CD4-positive, alpha-beta T cell (primary cell): ENCODE data around the gene FHIP1B. TPM values are rescaled to one million over a fixed set of nuclear protein-coding genes. Genes with fewer than 3 reads are reported as not detected.

Experiments
- ATAC-seq: fragments of 200-7000 bp; cut with Tn5 transposase; one replicate; pipeline ENCODE4 v1.10.0; 2022; ENCODE audit warnings: mild to moderate bottlenecking; ENCODE audit not compliant: poor library complexity
- CTCF ChIA-PET: fragments of 350-600 bp; sonication (Branson Sonifier 250); formaldehyde crosslinking; loops from one replicate; lab custom pipeline; 2021; ENCODE audit warnings: antibody characterized with exemption, inconsistent platforms; lab: Charles Lee
- POLR2A ChIA-PET: fragments of 350-600 bp; sonication (Branson Sonifier 250); formaldehyde crosslinking; loops from one replicate; lab custom pipeline; 2021; ENCODE audit warnings: antibody characterized with exemption, inconsistent platforms; lab: Charles Lee
- DNase-seq, 14 experiments: peaks; one replicate each; pipeline ENCODE4 v3.0.0-alpha.2; 2013 to 2020; ENCODE audit warnings: mixed read lengths in 2 of 14
- H3K27ac ChIP-seq, 2 donors: one replicate each; pipeline versions ENCODE4 v1.5.1 to v1.7.0; 2013; ENCODE audit warnings: low read length in 2 of 2, low read depth in 1 of 2, mild to moderate bottlenecking in 1 of 2
- H3K27me3 ChIP-seq, 2 experiments: 1 replicate in 1 of 2; 2 replicates in 1 of 2; pipeline versions ENCODE4 v1.6.1 to v1.7.0; 2013; ENCODE audit warnings: low read length in 2 of 2, control low read depth in 1 of 2, mild to moderate bottlenecking in 1 of 2, moderate library complexity in 1 of 2; ENCODE audit not compliant: insufficient read depth in 2 of 2, control insufficient read depth in 1 of 2
- H3K36me3 ChIP-seq: one replicate; pipeline ENCODE4 v1.6.1; 2013; ENCODE audit warnings: low read length, control low read depth; ENCODE audit not compliant: insufficient read depth
- H3K4me1 ChIP-seq: one replicate; pipeline ENCODE4 v1.6.1; 2013; ENCODE audit warnings: low read length, control low read depth; ENCODE audit not compliant: insufficient read depth
- H3K4me3 ChIP-seq: one replicate; pipeline ENCODE4 v1.5.1; 2013; ENCODE audit warnings: mild to moderate bottlenecking, low read length, moderate library complexity
- H3K9me3 ChIP-seq, 2 experiments: 1 replicate in 1 of 2; 2 replicates in 1 of 2; pipeline versions ENCODE4 v1.6.1 to v1.7.0; 2013; ENCODE audit warnings: low read length in 2 of 2, mild to moderate bottlenecking in 2 of 2, control low read depth in 1 of 2, moderate library complexity in 1 of 2; ENCODE audit not compliant: control insufficient read depth in 1 of 2, insufficient read depth in 1 of 2
- H3K27ac Mint-ChIP-seq: one replicate; pipeline ENCODE4 v1.8.0; 2020; ENCODE audit warnings: mixed read lengths
- H3K27me3 Mint-ChIP-seq: one replicate; pipeline ENCODE4 v1.8.0; 2021; ENCODE audit warnings: mixed read lengths
- H3K36me3 Mint-ChIP-seq: one replicate; pipeline ENCODE4 v1.8.0; 2021; ENCODE audit warnings: low read depth, mixed read lengths
- H3K4me1 Mint-ChIP-seq: one replicate; pipeline ENCODE4 v1.8.0; 2021; ENCODE audit warnings: low read depth, mixed read lengths
- H3K4me3 Mint-ChIP-seq: one replicate; pipeline ENCODE4 v1.8.0; 2020; ENCODE audit warnings: mild to moderate bottlenecking, mixed read lengths
- H3K9me3 Mint-ChIP-seq: one replicate; pipeline ENCODE4 v1.8.0; 2020; ENCODE audit warnings: mixed read lengths
- CTCF ChIP-seq: fragments of 200-600 bp; IDR thresholded peaks from one replicate; pipeline ENCODE4 v1.8.0; 2022; ENCODE audit warnings: antibody characterized with exemption, mild to moderate bottlenecking
- intact Hi-C, 2 experiments: fragments of 100-400 bp; cut with DNase I in 1 of 2; cut with micrococcal nuclease in 1 of 2; formaldehyde crosslinking; loops; one replicate each; pipeline versions ENCODE4 v1.15.1 to v1.9.0; 2023 to 2025; cut with DNase I, micrococcal nuclease
- total RNA-seq, 174 experiments: library from RNA in 2 of 174; stranded (reverse) in 2 of 174; gene quantifications; one replicate each; pipeline ENCODE4 v1.2.3 and lab custom pipeline; 2021 to 2026

FHIP1B gene
- total RNA-seq, 2 experiments from 2014 or later = 26.7 to 27.7 TPM

- no peaks in the 10 kb centered on the region for H3K27me3 ChIP-seq
- Mint-ChIP-seq H3K4me1 (no peaks in the 10 kb centered on the region), H3K9me3 (no peaks in the 10 kb centered on the region), H3K4me3 (no peak overlapping the region), H3K27me3 (no peaks in the 10 kb centered on the region), H3K27ac (no peak overlapping the region), H3K36me3 (no peaks in the 10 kb centered on the region)
- H3K36me3 ChIP-seq = no peaks in the 10 kb centered on the region
- ATAC-seq (no peak), DNase-seq (peak in 1 of 14 experiments; percentile 35)
- H3K9me3 ChIP-seq = no peaks in the 10 kb centered on the region
- H3K4me1 ChIP-seq = peaks cover 2% of the 10 kb centered on the region
- ChIA-PET CTCF (no interaction called here), POLR2A (no interaction called here)
- no peak for TF ChIP-seq CTCF
- intact Hi-C loops = no loop called here
- H3K4me3 ChIP-seq = no peak overlapping the region
- H3K27ac ChIP-seq = no peak overlapping the region
These were observed 38.0 kb downstream of the FHIP1B start for GRCh38 chr11:6196396-6196795.

GRCh38 chr11:6194065-6194581, 40.3 kb downstream of the FHIP1B start:
- ATAC-seq = no peak
- H3K27me3 ChIP-seq = no peaks in the 10 kb centered on the region
- H3K36me3 ChIP-seq = no peaks in the 10 kb centered on the region
- no peaks in the 10 kb centered on the region for H3K27me3 Mint-ChIP-seq
- no peaks in the 10 kb centered on the region for H3K4me1 ChIP-seq
- H3K36me3 Mint-ChIP-seq = no peaks in the 10 kb centered on the region
- H3K27ac ChIP-seq = no peak overlapping the region
- H3K27ac Mint-ChIP-seq = no peak overlapping the region
- no peaks in the 10 kb centered on the region for H3K4me1 Mint-ChIP-seq
- intact Hi-C loops = no loop called here
- no peak for TF ChIP-seq CTCF
- DNase-seq = no peak
- ChIA-PET CTCF (no interaction called here), POLR2A (no interaction called here)
- H3K4me3 ChIP-seq = no peak overlapping the region
- no peaks in the 10 kb centered on the region for H3K9me3 Mint-ChIP-seq
- no peak overlapping the region for H3K4me3 Mint-ChIP-seq
- no peaks in the 10 kb centered on the region for H3K9me3 ChIP-seq

GRCh38 chr11:6191742-6192141, 42.7 kb downstream of the FHIP1B start:
- ATAC-seq (no peak), DNase-seq (peak in 2 of 14 experiments; percentile 41 to 54)
- POLR2A ChIA-PET = no interaction called here
- Mint-ChIP-seq H3K9me3 (no peaks in the 10 kb centered on the region), H3K27ac (no peak overlapping the region), H3K36me3 (no peaks in the 10 kb centered on the region), H3K4me3 (no peak overlapping the region), H3K27me3 (no peaks in the 10 kb centered on the region), H3K4me1 (no peaks in the 10 kb centered on the region)
- Histone ChIP-seq H3K4me3 (no peak overlapping the region), H3K27ac (no peak overlapping the region), H3K36me3 (no peaks in the 10 kb centered on the region), H3K27me3 (no peaks in the 10 kb centered on the region), H3K9me3 (no peaks in the 10 kb centered on the region), H3K4me1 (no peaks in the 10 kb centered on the region)
- CTCF ChIA-PET = no interaction called here
- no peak for TF ChIP-seq CTCF
- intact Hi-C loops = no loop called here
